ENCODE measurements around the gene SYNGAP1. TPM values are rescaled to one million over a fixed set of nuclear protein-coding genes. Genes with fewer than 3 reads are reported as not detected.

Gene SYNGAP1
- total RNA-seq, 1 experiment from 2014 or later = 1.9 TPM

DNA sequence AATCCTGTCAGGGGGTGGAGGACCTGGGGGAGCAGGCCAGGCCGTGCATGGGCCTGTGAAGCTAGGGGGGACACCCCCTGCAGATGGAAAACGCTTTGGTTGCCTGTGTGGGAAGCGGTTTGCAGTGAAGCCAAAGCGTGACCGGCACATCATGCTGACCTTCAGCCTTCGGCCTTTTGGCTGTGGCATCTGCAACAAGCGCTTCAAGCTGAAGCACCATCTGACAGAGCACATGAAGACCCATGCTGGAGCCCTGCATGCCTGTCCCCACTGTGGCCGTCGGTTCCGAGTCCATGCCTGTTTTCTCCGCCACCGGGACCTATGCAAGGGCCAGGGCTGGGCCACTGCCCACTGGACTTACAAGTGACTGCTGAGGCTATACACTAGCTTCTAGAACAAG lies 36.3 kb downstream of the SYNGAP1 start:
- intact Hi-C loops (cut with micrococcal nuclease) = loop anchor here (10.0 kb wide), 1 partner anchor 99 kb away; no protein-coding TSS in a partner anchor
- BruUV-seq (replicated peaks) = no TSS peak
- no peaks in the 10 kb centered on the region for H4K20me1 ChIP-seq (ENCODE audit: low read length)
- DNase-seq (no peak), ATAC-seq (no peak)
- ChIA-PET POLR2A (ENCODE audit: unreplicated experiment) (no interaction called here), CTCF (interaction anchor here (0.6 kb wide), 1 partner anchor 45 kb away, joined by 4 read pairs; the partner anchor contains the start of gene PHF1)
- H3K36me3 ChIP-seq (ENCODE audit: low read depth, low read length) = peaks cover 15% of the 10 kb centered on the region; the same call in 1 of the 2 replicates
- H2AFZ ChIP-seq (ENCODE audit: low read length) = no peak overlapping the region
- no peak overlapping the region for H3K4me3 ChIP-seq (ENCODE audit: low read length)
- peaks cover 30% of the 10 kb centered on the region for H3K79me2 ChIP-seq (ENCODE audit: low read length)
- H3K9me2 ChIP-seq (replicated peaks; ENCODE audit: low read length) = no peaks in the 10 kb centered on the region
- H3K4me1 ChIP-seq (ENCODE audit: insufficient read depth, low read length) = peaks cover 13% of the 10 kb centered on the region
- H3K9ac ChIP-seq (ENCODE audit: low read length) = no peak overlapping the region
- H3K9me3 ChIP-seq (ENCODE audit: low read length) = no peaks in the 10 kb centered on the region
- TF ChIP-seq EZH2phosphoT487 (IDR thresholded peaks at IDR 0.05; ENCODE audit: borderline replicate concordance, low read length) (no peak), EZH2 (IDR thresholded peaks at IDR 0.05; ENCODE audit: low read length, unreplicated experiment) (no peak), CTCF (conservative IDR thresholded peaks at IDR 0.05; ENCODE audit: low read depth, low read length) (no peak)
- H3K27ac ChIP-seq (ENCODE audit: low read length) = no peak overlapping the region
- no peaks in the 10 kb centered on the region for H3F3A ChIP-seq (ENCODE audit: low read length, unreplicated experiment)
- no peaks in the 10 kb centered on the region for H3K27me3 ChIP-seq (ENCODE audit: low read length)
- H3K4me2 ChIP-seq (ENCODE audit: low read length) = no peak overlapping the region

DNA sequence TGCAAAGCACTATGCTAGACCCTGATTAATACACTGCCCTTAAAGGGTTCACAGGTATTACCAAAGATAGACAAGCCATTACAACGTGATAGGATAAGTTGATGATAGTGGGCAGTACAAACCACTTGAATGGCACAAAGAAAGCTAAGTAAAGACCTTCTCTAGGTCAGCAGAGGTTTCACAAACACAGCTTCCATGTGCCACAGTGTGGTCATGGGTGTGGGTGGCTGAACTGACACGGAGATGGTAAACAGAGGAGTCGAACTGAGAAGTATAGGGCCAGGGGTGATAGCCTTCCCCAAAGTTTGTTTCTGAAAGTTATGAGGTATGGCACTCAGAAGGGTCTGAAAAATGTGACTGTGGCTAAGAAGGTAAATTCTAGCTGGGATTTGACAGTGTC lies 38.8 kb downstream of the SYNGAP1 start:
- no peak overlapping the region for H3K27ac ChIP-seq (ENCODE audit: low read length)
- no peak overlapping the region for H3K9ac ChIP-seq (ENCODE audit: low read length)
- TF ChIP-seq EZH2 (IDR thresholded peaks at IDR 0.05; ENCODE audit: low read length, unreplicated experiment) (no peak), CTCF (conservative IDR thresholded peaks at IDR 0.05; ENCODE audit: low read depth, low read length) (no peak), EZH2phosphoT487 (IDR thresholded peaks at IDR 0.05; ENCODE audit: borderline replicate concordance, low read length) (no peak)
- no peaks in the 10 kb centered on the region for H3K9me2 ChIP-seq (replicated peaks; ENCODE audit: low read length)
- no peaks in the 10 kb centered on the region for H3F3A ChIP-seq (ENCODE audit: low read length, unreplicated experiment)
- ATAC-seq (no peak), DNase-seq (no peak)
- H3K27me3 ChIP-seq (ENCODE audit: low read length) = no peaks in the 10 kb centered on the region
- intact Hi-C loops (cut with micrococcal nuclease) = loop anchor here (10.0 kb wide), 1 partner anchor 96 kb away; no protein-coding TSS in a partner anchor
- H3K36me3 ChIP-seq (ENCODE audit: low read depth, low read length) = peaks cover 15% of the 10 kb centered on the region; the same call in 1 of the 2 replicates
- H4K20me1 ChIP-seq (ENCODE audit: low read length) = no peaks in the 10 kb centered on the region
- H3K79me2 ChIP-seq (ENCODE audit: low read length) = peaks cover 26% of the 10 kb centered on the region
- no TSS peak for BruUV-seq (replicated peaks)
- ChIA-PET CTCF (no interaction called here), POLR2A (ENCODE audit: unreplicated experiment) (no interaction called here)
- no peak overlapping the region for H3K4me3 ChIP-seq (ENCODE audit: low read length)
- no peaks in the 10 kb centered on the region for H3K9me3 ChIP-seq (ENCODE audit: low read length)
- no peak overlapping the region for H3K4me2 ChIP-seq (ENCODE audit: low read length)
- no peak overlapping the region for H2AFZ ChIP-seq (ENCODE audit: low read length)
- peaks cover 9% of the 10 kb centered on the region for H3K4me1 ChIP-seq (ENCODE audit: insufficient read depth, low read length)

DNA sequence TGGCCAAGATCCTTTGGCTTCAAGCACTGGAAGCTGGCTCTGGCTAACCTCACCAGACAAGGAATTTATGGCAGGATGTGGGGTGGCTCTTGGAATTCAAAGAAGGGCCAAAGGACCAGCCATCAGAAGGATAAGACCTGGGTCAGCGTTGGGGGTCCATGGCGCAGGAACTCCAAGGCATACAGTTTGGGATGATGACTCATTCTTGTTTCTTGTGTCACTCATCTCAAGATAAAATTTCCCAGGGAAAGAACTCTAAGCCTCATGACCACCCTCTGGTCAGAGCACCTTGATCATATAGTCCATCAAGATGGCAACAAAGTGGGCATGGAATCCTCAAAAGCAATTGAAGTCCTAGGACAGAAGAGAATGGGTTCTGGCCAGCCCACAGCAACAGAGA lies 39.4 kb downstream of the SYNGAP1 start:
- H3K27ac ChIP-seq (ENCODE audit: low read length) = no peak overlapping the region
- H3K27me3 ChIP-seq (ENCODE audit: low read length) = no peaks in the 10 kb centered on the region
- H3K9me2 ChIP-seq (replicated peaks; ENCODE audit: low read length) = no peaks in the 10 kb centered on the region
- H4K20me1 ChIP-seq (ENCODE audit: low read length) = no peaks in the 10 kb centered on the region
- no peak overlapping the region for H3K4me3 ChIP-seq (ENCODE audit: low read length)
- ChIA-PET CTCF (no interaction called here), POLR2A (ENCODE audit: unreplicated experiment) (no interaction called here)
- no peak overlapping the region for H2AFZ ChIP-seq (ENCODE audit: low read length)
- TF ChIP-seq EZH2 (IDR thresholded peaks at IDR 0.05; ENCODE audit: low read length, unreplicated experiment) = no peak
- peaks cover 22% of the 10 kb centered on the region for H3K79me2 ChIP-seq (ENCODE audit: low read length)
- H3K9ac ChIP-seq (ENCODE audit: low read length) = no peak overlapping the region
- no peak overlapping the region for H3K4me2 ChIP-seq (ENCODE audit: low read length)
- no peak for DNase-seq
- intact Hi-C loops (cut with micrococcal nuclease) = loop anchor here (10.0 kb wide), 1 partner anchor 96 kb away; no protein-coding TSS in a partner anchor
- BruUV-seq (replicated peaks) = no TSS peak
- no peak for ATAC-seq
- H3K36me3 ChIP-seq (ENCODE audit: low read depth, low read length) = peaks cover 15% of the 10 kb centered on the region; the same call in 1 of the 2 replicates
- H3K9me3 ChIP-seq (ENCODE audit: low read length) = no peaks in the 10 kb centered on the region
- no peaks in the 10 kb centered on the region for H3F3A ChIP-seq (ENCODE audit: low read length, unreplicated experiment)
- peaks cover 9% of the 10 kb centered on the region for H3K4me1 ChIP-seq (ENCODE audit: insufficient read depth, low read length)
